MV-4-11 (cell line): ENCODE data around the gene UCP3.
A peak's percentile ranks its signal among the peaks of the same experiment; 100 is the strongest.

ENCODE experiments used
- DNase-seq: peaks from one replicate; lab custom pipeline; 2025; lab: John Stamatoyannopoulos, UW

The UCP3 gene

DNA sequence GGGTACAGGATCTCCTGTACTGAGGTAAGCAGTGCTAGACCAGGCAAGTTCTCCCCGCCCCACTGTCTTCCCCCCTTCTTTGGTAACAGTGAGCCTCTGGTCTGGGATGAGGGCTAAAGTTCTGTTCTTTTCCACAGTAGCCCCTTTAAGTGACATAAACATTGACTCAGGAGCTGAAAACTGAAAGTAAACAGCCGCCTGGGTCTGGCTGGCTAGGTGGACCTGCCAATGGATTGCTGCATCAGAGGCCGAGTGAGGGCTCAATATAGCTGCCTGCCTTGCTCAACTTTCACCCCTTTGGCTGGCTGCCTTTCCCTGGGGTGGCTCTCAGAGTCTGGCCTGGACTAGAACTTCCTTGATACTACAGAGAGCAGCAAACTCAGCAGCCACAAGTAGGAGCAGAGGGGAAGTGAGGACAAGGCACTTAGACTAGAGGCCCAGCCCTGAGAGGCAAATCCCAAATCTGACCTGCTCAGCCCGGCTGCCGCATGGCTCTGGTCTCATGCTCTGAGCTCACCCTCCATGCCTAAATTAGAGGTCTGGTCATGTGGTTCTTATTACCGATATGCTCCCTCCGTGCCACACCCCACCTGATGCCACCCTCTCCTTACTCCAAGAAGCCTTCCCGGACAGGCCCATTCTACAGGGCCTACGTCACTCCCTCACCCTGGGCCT is 9.6 kb upstream of the UCP3 start:
- peak; percentile 97 for DNase-seq

- no peak for DNase-seq
Measured at GRCh38 chr11:74017631-74018030, 8.7 kb upstream of the UCP3 start.

DNA sequence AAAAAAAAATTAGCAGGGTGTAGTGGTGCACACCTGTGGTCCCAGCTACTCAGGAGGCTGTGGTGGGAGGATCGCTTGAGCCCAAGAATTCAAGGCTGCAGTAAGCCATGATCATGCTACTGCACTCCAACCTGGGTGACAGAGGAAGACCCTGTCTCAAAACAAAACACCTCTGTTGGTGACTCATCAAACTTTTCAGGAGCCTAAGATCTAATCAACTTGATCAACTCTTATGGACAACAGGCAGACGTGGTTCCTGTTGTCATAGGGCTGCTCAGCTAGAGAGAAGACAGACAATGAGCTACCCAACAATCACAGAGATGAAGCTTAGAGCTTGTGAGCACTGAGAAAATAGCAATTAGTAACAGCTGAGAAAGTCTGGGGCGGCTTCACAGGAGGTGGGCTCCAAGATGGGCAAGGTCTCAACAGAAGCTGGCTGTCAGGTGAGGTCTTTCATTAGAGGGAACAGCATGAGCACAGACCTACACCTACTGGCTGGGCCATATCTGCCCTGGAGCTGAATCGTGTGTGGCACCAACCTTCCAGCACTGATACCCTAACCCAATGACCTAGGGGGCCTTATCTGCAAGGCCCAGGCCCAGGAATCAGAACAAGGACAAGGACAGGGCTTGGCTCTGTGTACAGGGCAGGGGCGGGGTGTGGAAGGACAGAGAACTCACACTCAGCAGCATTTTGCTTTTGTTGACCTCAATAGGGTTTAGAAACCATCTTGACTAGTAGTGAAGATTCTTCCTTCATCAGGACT is 7.2 kb upstream of the UCP3 start:
- no peak for DNase-seq

GRCh38 chr11:74014880-74015279 is 6.0 kb upstream of the UCP3 start:
- no peak for DNase-seq

DNA sequence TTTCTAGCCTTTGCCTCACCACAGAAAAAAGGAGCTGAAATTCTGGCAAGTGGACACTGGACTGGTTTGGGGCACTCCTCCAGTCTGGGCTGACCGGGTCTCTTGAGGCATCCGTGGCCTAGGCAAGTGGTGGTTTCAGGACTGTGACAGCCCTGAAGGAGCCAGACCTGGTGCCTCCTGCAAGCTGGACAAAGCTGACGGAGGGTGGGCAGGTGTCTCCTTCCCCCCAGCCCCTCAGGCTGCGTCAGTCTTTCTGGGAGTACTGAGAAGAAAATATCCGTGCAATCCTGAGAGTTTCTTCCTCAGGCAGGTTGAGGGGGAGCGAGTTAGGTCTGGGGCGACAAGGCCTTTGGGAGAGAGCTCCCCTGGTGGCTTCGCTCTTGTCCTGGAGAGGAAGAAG is 4.3 kb upstream of the UCP3 start:
- no peak for DNase-seq

- DNase-seq = no peak
Measured at GRCh38 chr11:74012074-74012809, 3.4 kb upstream of the UCP3 start.

DNA sequence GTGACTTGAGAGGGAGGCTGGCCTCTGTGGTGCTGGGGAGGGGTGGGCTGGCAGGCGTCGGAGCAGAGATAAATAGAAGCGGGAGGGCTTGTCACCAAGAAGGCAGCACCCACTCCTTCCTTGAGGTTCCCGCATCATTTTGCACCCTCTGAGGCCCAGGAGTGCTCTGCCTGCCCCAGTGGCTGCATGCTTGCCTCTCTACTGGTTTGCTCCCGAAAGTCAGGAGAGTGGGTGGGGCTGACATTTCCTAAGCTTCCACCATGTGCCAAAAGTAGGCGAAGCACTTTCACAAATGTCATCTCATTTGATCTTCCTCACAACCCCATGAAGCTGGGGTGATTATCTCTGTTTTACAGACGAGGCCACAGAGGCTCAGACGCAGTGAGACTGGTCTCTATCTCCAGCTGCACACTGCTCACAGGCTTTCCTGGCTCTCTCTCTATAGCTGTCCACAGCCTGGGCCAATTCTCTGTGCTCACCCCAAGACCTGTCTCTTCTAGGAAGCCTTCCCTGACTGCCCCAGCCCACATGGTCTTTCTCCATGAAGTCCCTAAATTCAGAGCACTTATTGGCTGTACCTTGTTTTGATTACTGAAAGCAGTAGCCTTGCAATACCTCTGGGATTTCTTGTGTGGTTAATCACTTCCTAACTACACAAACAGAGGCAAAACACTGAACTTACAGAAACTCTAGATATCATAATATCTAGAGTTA is 2.6 kb upstream of the UCP3 start:
- no peak for DNase-seq

DNA sequence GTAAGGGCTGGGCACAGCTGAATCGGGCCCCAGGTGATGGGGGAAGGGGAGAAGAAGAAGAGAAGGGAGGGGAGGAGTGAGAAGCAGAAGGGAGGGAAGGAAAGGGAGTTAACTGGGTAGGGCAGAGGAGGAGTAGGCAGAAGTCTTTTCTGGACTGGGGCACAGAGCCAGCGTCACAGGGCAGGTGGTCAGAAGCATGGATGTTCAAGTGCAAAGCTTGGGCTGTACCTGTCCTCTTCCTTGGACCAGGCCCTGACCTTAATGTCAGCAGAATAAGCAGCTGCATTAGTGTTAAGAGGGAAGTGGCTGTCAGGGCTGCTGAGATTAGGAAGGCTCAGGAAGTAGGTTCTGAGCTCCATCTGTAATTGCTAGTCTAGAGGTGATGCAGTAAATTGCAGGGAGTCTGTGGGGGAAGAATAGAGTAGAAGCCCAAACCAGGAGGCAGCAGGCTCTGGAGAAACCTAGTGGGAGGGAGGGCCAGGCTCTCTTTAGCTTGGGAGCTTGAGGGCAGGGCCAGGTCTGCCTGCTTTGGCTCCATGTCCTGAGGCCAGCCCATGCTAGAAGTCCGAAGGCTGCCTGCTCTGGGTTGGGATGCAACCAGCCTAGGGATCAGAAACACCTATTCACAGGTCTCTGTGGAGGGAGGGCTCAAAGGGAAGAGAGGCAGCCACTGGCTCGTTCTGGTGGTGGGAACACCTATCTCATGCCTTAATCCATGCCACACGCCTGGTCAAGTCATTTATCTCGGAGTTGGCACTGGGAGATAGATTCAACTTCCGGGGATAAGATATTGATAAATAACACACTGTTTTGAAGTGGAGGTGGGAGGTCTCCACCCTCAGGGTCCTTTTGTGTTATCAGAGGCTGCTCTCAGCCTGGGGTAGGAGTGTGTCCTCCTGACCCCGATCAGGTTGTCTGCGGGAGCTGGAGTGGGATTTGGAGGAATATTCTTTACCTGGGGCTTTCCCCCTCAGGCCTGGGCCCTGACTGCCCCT is 1.7 kb upstream of the UCP3 start:
- DNase-seq = no peak

- DNase-seq = no peak
Measured at GRCh38 chr11:74009675-74010305, 905 bp upstream of the UCP3 start.

- DNase-seq = no peak
Measured at GRCh38 chr11:74009230-74009547, 304 bp upstream of the UCP3 start.

DNA sequence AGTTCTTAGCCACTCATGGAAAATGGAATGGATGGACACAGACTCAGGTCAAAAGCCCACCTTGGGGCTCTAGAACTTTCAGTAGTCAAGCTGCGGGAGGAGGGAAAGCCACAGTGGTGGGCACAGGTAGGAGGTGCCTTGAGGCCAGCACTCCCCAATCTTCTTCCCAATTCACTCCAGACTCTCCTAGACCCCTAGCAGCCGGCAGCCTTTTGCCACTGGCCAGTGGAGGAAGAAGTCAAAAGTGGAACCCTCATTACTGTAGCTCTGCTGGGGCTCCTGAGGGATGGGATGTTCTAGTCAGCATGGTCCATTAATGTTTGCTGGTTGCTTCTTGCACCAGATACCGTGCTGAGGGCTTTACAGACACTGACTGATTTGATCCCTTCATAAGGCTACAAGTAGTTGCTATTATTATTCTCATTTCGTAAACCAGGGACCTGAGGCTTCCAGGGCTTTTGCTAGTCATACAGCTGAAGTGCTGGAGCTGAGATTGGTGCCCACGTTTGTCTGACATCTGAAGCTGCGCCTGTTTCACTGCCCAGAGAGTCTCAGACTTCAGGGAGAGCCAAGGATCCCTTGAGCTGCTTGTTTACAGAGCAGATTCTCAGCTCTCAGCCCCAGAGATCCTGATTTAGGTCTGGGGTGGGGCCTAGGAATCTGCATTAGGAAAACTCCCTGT is 1.1 kb downstream of the UCP3 start:
- DNase-seq = no peak

DNA sequence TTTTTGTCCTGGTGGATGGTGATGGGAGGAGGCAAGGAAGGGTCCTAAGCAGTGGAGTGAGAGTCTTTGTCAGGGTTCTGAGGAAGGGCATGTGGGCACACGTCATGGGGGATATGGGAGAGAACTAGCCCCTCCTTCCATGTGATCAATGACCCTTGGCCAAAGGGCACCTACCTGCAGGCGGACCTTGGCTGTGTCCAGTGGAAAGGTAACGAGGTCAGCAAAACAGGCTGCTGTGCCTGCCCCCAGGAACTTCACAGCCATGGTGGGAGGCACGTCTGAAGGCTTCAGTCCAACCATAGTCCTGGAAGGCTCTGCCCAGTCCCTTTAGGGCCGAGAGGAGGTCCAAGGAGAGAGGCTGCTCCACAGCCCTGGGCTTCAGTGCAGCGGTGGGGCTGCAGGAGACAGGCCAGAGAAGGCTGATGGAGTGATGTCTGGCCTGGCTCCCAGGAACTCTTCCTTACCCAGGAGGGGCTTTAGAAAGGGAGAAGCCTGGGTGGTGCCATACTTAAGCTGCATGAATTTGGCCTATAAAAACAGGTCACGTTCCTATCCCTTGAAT is 2.1 kb downstream of the UCP3 start:
- DNase-seq = no peak

DNA sequence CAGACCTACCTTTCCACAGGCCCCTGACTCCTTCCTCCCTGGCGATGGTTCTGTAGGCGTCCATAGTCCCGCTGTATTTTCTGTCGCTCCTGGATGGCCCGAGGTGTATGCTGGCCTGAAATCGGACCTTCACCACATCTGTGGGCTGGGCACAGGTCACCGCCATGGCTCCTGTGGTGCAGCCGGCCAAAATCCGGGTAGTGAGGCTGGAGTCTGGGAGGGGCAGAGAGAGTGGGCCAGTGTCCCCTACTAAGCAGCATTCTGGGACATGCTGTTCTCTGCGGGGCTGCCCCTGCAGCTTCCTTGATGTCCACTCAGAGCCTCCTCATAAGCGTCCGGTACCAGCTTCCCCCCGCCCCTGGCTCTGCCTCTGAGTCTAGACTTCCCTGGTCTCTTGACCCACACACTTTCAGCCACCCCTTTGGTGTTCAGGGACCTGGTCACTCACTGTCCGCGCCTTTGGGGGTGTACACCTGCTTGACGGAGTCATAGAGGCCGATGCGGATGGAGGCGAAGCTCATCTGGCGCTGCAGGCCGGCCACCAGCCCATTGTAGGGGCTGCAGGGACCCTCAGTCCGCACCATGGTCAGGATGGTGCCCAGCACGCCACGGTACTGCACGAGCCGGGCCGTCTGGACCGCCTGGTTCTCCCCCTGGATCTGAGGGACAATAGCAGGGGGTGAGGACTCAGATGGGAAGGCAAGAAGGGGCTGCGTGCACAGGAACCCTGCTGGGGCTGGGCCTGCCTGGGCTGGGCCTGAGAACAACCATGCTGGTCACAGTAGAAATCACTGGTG is 3.0 kb downstream of the UCP3 start:
- DNase-seq = no peak

DNA sequence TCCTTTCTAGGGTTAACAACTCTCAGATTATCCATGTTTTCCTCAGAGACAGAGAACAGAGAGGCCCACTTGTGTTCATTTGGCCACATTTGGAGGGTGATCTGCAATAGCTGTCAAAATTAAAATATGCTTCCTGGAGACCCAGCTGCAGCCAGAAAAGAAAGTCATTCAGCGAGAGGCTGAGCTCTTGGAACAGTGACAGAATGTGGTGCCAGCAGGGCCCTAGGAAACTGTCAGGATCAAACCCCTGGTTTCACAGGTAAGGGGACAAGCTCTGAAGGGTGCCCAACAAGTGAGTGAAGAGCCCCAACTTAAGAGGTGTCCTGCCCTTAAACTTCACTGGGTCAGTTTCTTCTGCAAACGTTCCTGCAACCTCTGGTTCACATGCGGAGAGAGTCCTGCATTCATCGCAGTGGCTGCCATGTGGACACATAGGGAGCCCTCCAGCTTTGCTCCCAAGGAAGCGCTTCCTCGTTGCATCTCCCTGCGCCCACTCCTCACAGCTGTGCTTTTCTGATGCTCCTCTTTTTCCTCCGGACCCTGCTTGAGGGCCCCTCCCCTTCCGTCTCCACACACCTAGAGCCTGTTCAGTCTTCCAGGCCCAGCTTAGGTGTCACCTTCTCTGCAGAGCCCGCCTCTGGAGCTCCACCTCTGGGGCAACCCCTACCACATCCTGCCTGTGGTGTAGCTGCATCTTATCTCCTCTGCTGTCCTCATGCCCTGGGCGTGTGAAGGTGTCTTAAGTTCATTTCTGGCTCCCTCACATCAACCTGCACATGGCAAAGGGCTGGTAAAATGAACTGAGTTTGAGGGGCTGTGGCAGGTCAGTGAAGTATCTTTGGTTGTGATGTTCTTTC is 3.9 kb downstream of the UCP3 start:
- no peak for DNase-seq

- no peak for DNase-seq
Measured at GRCh38 chr11:74004046-74004695, 4.7 kb downstream of the UCP3 start.

DNA sequence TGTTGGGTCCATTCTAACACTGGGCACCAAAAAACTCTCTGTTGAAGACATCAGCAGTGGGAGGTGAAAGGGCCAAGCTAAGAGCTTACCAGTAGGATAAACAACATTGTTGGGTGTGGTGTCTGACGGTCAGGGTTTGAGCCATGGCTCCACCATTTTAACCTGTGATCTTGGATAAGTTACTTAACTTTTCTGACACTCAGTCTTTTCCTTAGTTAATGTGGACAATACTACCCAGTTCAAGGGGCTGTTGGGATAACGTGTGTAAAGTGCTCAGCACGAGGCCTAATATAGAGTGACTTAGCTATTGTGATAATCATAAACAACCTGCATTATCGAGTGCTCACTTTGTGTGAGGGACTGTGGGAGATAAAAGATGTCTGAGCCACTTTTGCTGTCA is 6.1 kb downstream of the UCP3 start:
- DNase-seq = no peak

DNA sequence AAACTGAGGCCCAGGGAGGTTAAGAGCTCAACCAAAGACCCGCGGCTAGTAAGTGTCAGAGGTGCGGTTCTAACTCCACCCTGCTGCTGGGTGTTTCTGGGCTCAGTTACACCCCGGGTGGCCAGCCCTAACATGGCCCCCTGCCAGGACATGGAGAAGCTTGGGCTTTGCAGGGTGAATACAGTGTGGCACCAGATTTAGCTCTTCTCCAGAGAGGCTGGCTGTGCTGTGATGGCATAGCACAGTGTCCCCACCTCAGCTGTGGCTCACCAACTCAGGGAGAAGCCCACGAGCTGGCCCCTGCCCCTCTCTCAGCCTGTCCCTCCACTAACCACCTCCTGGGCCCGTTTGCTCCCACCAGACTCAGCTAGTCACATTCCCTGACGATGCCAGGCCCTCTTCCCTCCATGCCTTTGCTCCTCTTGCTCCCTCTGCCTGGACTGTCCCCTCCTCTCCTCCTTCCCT is 7.0 kb downstream of the UCP3 start:
- DNase-seq = no peak
